Natural killer cell (primary cell): ENCODE results near the gene NRARP. TPM values are rescaled to one million over a fixed set of nuclear protein-coding genes. Genes with fewer than 3 reads are reported as not detected.
A peak's percentile ranks its signal among the peaks of the same experiment; 100 is the strongest.

Experiments used
- ATAC-seq, 3 donors: fragments of 150-1000 bp in 2 of 3; fragments of 200-7000 bp in 1 of 3; cut with Tn5 transposase; 1 replicate in 1 of 3; 2 replicates in 2 of 3; pipeline ENCODE4 v1.10.0; 2021; ENCODE audit warnings: mild to moderate bottlenecking in 2 of 3, moderate library complexity in 2 of 3
- DNase-seq, 2 donors: peaks; one replicate each; pipeline versions ENCODE4 v3.0.0 to v3.0.0-alpha.2; 2013 to 2021; ENCODE audit warnings: mixed read lengths in 1 of 2
- H3K27ac ChIP-seq: one replicate; pipeline ENCODE4 v1.5.1; 2013; ENCODE audit warnings: mild to moderate bottlenecking, low read length
- H3K27me3 ChIP-seq: one replicate; pipeline ENCODE4 v1.6.1; 2013; ENCODE audit warnings: low read length; ENCODE audit not compliant: control insufficient read depth, insufficient read depth
- H3K36me3 ChIP-seq: one replicate; pipeline ENCODE4 v1.6.1; 2013; ENCODE audit warnings: low read length; ENCODE audit not compliant: control insufficient read depth, insufficient read depth
- H3K4me1 ChIP-seq: one replicate; pipeline ENCODE4 v1.6.1; 2013; ENCODE audit warnings: low read length; ENCODE audit not compliant: control insufficient read depth, insufficient read depth
- H3K4me3 ChIP-seq: one replicate; pipeline ENCODE4 v1.5.1; 2013; ENCODE audit warnings: low read length
- H3K9me3 ChIP-seq: one replicate; pipeline ENCODE4 v1.6.1; 2013; ENCODE audit warnings: low read length; ENCODE audit not compliant: control insufficient read depth, insufficient read depth
- H3K27ac Mint-ChIP-seq, 2 donors: one replicate each; pipeline ENCODE4 v1.8.0; 2022; ENCODE audit warnings: mild to moderate bottlenecking in 2 of 2, mixed read lengths in 2 of 2, moderate library complexity in 1 of 2
- H3K27me3 Mint-ChIP-seq, 2 donors: one replicate each; pipeline ENCODE4 v1.8.0; 2022; ENCODE audit warnings: low read depth in 2 of 2, mixed read lengths in 2 of 2
- H3K36me3 Mint-ChIP-seq: one replicate; pipeline ENCODE4 v1.8.0; 2022; ENCODE audit warnings: mixed read lengths
- H3K4me1 Mint-ChIP-seq, 2 donors: one replicate each; pipeline ENCODE4 v1.8.0; 2022; ENCODE audit warnings: mixed read lengths in 2 of 2
- H3K4me3 Mint-ChIP-seq: one replicate; pipeline ENCODE4 v1.8.0; 2022; ENCODE audit warnings: mild to moderate bottlenecking, moderate library complexity, mixed read lengths
- H3K9me3 Mint-ChIP-seq, 2 donors: one replicate each; pipeline ENCODE4 v1.8.0; 2022; ENCODE audit warnings: mixed read lengths in 2 of 2
- CTCF ChIP-seq: fragments of 200-600 bp; IDR thresholded peaks from one replicate; pipeline ENCODE4 v1.8.0; 2022; ENCODE audit warnings: antibody characterized with exemption
- WGBS: methylation state at CpG from one replicate; pipeline ENCODE4 v1.1.7; 2013; ENCODE audit warnings: missing lambda C conversion rate; ENCODE audit not compliant: insufficient coverage; 5-methylcytosine and 5-hydroxymethylcytosine counted together
- intact Hi-C: fragments of 100-400 bp; cut with micrococcal nuclease; formaldehyde crosslinking; loops from one replicate; pipeline ENCODE4 v1.14.2; 2022
- total RNA-seq, 4 donors: library from RNA; stranded (reverse); fragments of 120-200 nt in 1 of 4; gene quantifications; one replicate each; pipeline versions ENCODE4 v1.2.3 to v1.2.4, GENCODE V29; 2013 to 2022

NRARP gene
- total RNA-seq, 3 donors from 2014 or later (not counting 1 experiment from before 2014, with no cell fraction given) = 0.88 to 2.3 (median 1.2) TPM

DNA sequence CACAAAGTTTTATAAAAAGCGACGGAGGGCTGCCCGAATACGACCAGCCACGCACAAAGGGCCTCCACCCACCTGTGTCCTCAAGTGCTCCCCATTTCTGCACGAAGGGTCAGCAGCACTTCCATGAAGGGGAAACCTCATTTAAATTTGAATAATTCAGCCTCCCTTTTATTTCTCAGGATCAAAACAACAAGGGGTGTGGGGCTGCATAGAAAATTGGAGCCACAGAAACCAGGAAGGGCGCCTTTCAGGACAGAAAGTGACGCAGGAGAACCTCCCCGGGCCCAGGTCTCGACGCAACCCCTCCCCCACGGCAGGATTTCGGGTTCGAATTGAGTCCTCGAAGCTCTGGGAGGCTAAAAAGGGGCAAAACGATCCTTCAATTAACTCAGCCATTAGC lies 2.1 kb downstream of the NRARP start:
- Mint-ChIP-seq H3K27ac (no peak overlapping the region), H3K4me3 (peak overlapping the region; percentile 56), H3K27me3 (peaks cover 8 to 9% of the 10 kb centered on the region in 2 donors), H3K36me3 (no peaks in the 10 kb centered on the region), H3K4me1 (peaks cover 0 to 25% of the 10 kb centered on the region in 2 donors), H3K9me3 (no peaks in the 10 kb centered on the region)
- Histone ChIP-seq H3K27ac (no peak overlapping the region), H3K9me3 (no peaks in the 10 kb centered on the region), H3K27me3 (peaks cover 30% of the 10 kb centered on the region), H3K4me3 (no peak overlapping the region), H3K36me3 (no peaks in the 10 kb centered on the region), H3K4me1 (peaks cover 38% of the 10 kb centered on the region)
- 82% methylated on average over 16 of the region's 16 CpGs for WGBS
- DNase-seq = no peak
- TF ChIP-seq CTCF = no peak
- intact Hi-C loops = loop anchor here (10.0 kb wide), 1 partner anchor 225 kb away; no protein-coding TSS in a partner anchor
- ATAC-seq = no peak

- no peak for DNase-seq
These were observed 2.9 kb downstream of the NRARP start for GRCh38 chr9:137299203-137299565.

DNA sequence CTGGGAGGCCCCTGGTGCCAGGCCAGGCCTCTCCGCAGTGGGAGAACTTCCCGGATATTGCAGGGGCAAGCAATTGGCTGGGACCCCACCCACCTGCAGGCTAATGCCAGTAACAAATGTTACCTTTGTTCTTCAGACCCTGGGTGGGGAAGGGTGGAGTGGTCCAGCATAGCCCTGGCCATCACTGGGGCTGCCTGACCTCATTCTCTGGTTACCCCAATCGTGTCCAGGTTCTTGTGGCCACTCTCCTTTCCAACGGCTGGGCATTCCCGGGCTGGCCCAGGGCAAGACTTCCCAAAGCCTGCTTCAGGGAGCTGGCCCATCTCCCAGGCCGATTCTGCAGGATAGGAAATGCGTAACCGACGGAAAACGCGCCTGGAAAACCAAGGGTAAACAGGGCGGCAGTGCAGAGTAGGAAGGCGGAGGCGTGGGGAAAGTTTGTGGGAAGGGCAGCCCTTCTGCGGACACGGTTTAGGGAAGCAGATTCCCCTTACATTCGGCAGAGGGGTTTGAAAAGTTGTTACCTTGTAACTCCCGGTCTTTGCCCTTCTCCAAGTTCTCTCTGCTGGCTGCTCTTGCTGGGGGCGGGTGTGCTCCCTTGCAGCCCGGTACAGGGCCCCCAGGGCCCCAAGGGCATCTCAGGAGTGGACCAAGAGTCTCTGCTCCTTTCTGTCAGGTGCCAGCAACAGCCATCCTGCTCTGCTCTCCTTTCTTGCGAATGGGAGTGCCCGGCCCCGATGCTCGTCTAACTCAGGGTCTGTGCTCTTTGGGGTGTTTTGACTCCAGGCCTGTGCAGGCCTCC lies 3.5 kb downstream of the NRARP start:
- DNase-seq (no peak), ATAC-seq (no peak)
- Histone ChIP-seq H3K4me3 (no peak overlapping the region), H3K4me1 (peaks cover 36% of the 10 kb centered on the region), H3K36me3 (no peaks in the 10 kb centered on the region), H3K27me3 (peaks cover 39% of the 10 kb centered on the region), H3K9me3 (no peaks in the 10 kb centered on the region), H3K27ac (no peak overlapping the region)
- Mint-ChIP-seq H3K9me3 (no peaks in the 10 kb centered on the region), H3K36me3 (no peaks in the 10 kb centered on the region), H3K27ac (no peak overlapping the region), H3K4me3 (no peak overlapping the region), H3K27me3 (peaks cover 9 to 12% of the 10 kb centered on the region in 2 donors), H3K4me1 (peaks cover 0 to 24% of the 10 kb centered on the region in 2 donors)
- no peak for TF ChIP-seq CTCF
- intact Hi-C loops = loop anchor here (10.0 kb wide), 1 partner anchor 226 kb away; no protein-coding TSS in a partner anchor
- WGBS = 91% methylated on average over 24 of the region's 24 CpGs

More at GRCh38 chr9:137299203-137299565, 2.9 kb downstream of the NRARP start:
- no peak overlapping the region for H3K27ac ChIP-seq
- H3K4me3 ChIP-seq = no peak overlapping the region
- Mint-ChIP-seq H3K27me3 (peaks cover 9 to 10% of the 10 kb centered on the region in 2 donors), H3K4me3 (no peak overlapping the region), H3K36me3 (no peaks in the 10 kb centered on the region), H3K9me3 (no peaks in the 10 kb centered on the region), H3K27ac (no peak overlapping the region), H3K4me1 (peaks cover 0 to 25% of the 10 kb centered on the region in 2 donors)
- no peaks in the 10 kb centered on the region for H3K9me3 ChIP-seq
- no peak for ATAC-seq
- peaks cover 36% of the 10 kb centered on the region for H3K4me1 ChIP-seq
- no peak for TF ChIP-seq CTCF
- 90% methylated on average over 10 of the region's 10 CpGs for WGBS
- intact Hi-C loops = loop anchor here (10.0 kb wide), 1 partner anchor 226 kb away; no protein-coding TSS in a partner anchor
- H3K36me3 ChIP-seq = no peaks in the 10 kb centered on the region
- peaks cover 37% of the 10 kb centered on the region for H3K27me3 ChIP-seq
